Activated T-helper 17 cell treated with anti-CD3 and anti-CD28 coated beads, Interleukin-2, amount 50 U/mL, for 72 hours (primary cell): ENCODE results near the gene ELOVL7. TPM values are rescaled to one million over a fixed set of nuclear protein-coding genes. Genes with fewer than 3 reads are reported as not detected.
"Not testable (repeated sequence)": the region's sequence is repeated elsewhere in the genome, so short reads cannot be mapped to it uniquely, and the experiment has no call there.

Source experiments
- ATAC-seq: fragments of 150-1000 bp; cut with Tn5 transposase; replicated peaks from 2 replicates; pipeline ENCODE4 v1.10.0; 2021; ENCODE audit warnings: mild to moderate bottlenecking, moderate library complexity
- H3K27ac Mint-ChIP-seq: one replicate; pipeline ENCODE4 v1.8.0; 2022; ENCODE audit warnings: mixed read lengths
- H3K27me3 Mint-ChIP-seq: one replicate; pipeline ENCODE4 v1.8.0; 2022; ENCODE audit warnings: mixed read lengths
- H3K36me3 Mint-ChIP-seq: one replicate; pipeline ENCODE4 v1.8.0; 2022; ENCODE audit warnings: low read depth, mild to moderate bottlenecking, mixed read lengths
- H3K4me1 Mint-ChIP-seq: one replicate; pipeline ENCODE4 v1.8.0; 2022; ENCODE audit warnings: mixed read lengths
- H3K4me3 Mint-ChIP-seq: one replicate; pipeline ENCODE4 v1.8.0; 2022; ENCODE audit warnings: mild to moderate bottlenecking, mixed read lengths
- H3K9me3 Mint-ChIP-seq: one replicate; pipeline ENCODE4 v1.8.0; 2022; ENCODE audit warnings: mixed read lengths
- total RNA-seq, 2 donors: library from RNA; stranded (reverse); gene quantifications; one replicate each; pipeline ENCODE4 v1.2.3, GENCODE V29; 2022

Gene ELOVL7
- under 1 TPM; 0.24 to 0.41 TPM for total RNA-seq

- H3K27ac Mint-ChIP-seq, result no peak within 1 kb of the TSS
- ATAC-seq, result peak; percentile 77
- no peaks in the 10 kb centered on the region for H3K36me3 Mint-ChIP-seq
- peak within 1 kb of the TSS; percentile 52 for H3K4me3 Mint-ChIP-seq
- peaks cover 52% of the 10 kb centered on the region for H3K27me3 Mint-ChIP-seq
- H3K4me1 Mint-ChIP-seq, result peaks cover 4% of the 10 kb centered on the region
- H3K9me3 Mint-ChIP-seq, result no peaks in the 10 kb centered on the region
Measured at GRCh38 chr5:60843936-60844905, at the start of gene ELOVL7. Gene ELOVL7, minus strand, starts transcription at chr5:60844269. Its CDS starts 56,872 bp downstream, at chr5:60787397.

DNA sequence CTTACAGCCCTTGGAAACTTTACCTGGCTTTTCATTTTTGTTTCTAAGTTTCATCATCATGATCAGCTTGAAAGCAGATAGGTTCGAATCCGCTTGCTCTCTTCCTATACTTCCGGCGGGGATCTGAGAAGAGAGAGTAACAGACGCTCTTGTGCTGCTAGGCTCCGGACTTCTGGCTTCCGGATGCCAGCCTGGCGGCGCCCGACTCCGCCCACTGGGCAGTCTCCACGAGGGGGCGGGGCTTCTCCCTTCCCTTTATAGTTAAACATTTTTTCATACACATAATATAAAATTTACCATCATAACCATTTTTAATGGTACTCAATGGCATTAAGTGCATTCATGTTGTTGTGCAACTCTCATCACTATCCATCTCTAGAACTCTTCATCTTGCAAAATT, 49.5 kb upstream of the ELOVL7 start:
- Mint-ChIP-seq H3K4me1 (no peaks in the 10 kb centered on the region), H3K36me3 (peaks cover 43% of the 10 kb centered on the region), H3K4me3 (no peak overlapping the region), H3K9me3 (no peaks in the 10 kb centered on the region), H3K27ac (no peak overlapping the region), H3K27me3 (no peaks in the 10 kb centered on the region)
- no peak for ATAC-seq

GRCh38 chr5:60891667-60892066, 47.6 kb upstream of the ELOVL7 start:
- Mint-ChIP-seq H3K4me1 (no peaks in the 10 kb centered on the region), H3K27ac (no peak overlapping the region), H3K27me3 (no peaks in the 10 kb centered on the region), H3K4me3 (no peak overlapping the region), H3K36me3 (peaks cover 28% of the 10 kb centered on the region), H3K9me3 (no peaks in the 10 kb centered on the region)
- no peak for ATAC-seq

DNA sequence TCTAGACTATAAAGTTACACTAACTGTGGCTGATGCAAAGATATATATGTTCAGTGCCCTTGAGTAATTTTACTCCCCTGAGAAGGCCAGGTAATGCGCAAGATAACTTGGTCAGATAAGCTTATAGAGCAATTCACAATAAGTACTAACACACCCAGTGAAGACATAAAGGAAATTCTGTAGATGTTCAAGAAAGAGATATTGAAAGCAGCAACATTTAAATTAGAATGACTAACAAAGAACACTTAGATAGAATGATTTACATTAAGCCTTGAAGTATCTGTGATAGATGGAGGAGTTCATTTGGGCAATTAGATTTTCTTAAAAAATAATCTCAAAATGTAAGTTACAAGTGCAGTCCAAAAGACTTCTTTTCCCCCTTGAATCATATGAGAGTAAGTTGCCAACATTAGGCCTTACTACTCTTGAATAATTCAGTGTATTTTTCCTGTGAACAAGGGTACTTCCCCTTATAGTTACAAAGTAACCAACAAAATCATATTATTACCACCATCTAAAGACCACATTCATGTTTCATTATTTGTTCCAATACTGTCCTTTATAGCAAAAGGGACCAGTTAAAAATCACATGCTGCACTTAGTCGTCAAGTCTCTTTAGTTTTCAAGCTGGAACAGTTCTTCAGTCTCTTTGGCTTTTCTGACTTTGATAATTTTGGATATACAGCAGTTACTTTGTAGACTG, 44.4 kb upstream of the ELOVL7 start:
- Mint-ChIP-seq H3K4me1 (no peaks in the 10 kb centered on the region), H3K27me3 (no peaks in the 10 kb centered on the region), H3K27ac (no peak overlapping the region), H3K4me3 (no peak overlapping the region), H3K9me3 (no peaks in the 10 kb centered on the region), H3K36me3 (peaks cover 14% of the 10 kb centered on the region)
- ATAC-seq, result peak; percentile 19

DNA sequence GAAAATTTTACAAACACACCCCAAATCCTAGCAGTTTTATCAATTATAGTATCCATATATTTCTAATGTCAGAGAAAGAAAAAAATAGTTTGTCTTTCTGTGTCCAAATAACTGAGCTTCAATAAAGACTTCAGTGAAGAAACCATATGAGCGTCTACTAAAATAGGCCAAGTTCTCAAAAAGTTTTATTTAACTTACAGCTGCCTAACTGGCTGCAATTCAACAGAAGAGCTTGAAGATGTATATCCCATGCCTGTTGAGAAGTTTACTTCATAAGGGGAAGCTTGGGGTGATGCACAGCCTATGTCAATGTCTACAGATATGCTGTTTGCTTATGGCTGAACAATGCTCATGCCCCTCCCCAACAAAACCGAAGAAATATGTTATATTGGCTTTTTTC, 43.7 kb upstream of the ELOVL7 start:
- no peaks in the 10 kb centered on the region for H3K9me3 Mint-ChIP-seq
- no peaks in the 10 kb centered on the region for H3K4me1 Mint-ChIP-seq
- H3K36me3 Mint-ChIP-seq, result peaks cover 10% of the 10 kb centered on the region
- ATAC-seq, result no peak
- no peak overlapping the region for H3K4me3 Mint-ChIP-seq
- H3K27me3 Mint-ChIP-seq, result no peaks in the 10 kb centered on the region
- H3K27ac Mint-ChIP-seq, result no peak overlapping the region

DNA sequence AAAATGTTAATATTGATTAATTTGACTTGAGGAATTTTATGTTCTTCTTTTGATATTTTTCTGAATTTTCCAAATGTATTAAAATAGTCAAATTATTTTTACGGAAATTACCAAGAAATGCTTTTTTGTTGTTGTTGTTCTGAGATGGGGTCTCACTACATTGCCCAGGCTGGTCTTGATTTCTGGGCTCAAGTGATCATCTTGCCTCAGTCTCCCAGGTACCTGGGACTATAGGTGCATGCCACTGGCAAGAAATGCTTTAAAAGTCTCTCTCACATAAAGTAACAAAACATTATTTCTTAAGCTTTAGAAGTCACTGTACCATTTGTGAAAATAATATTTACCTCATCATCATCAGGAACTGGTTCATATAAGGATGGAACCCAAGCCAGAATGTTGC, 43.0 kb upstream of the ELOVL7 start:
- ATAC-seq, result no peak
- no peak overlapping the region for H3K27ac Mint-ChIP-seq
- H3K27me3 Mint-ChIP-seq, result no peaks in the 10 kb centered on the region
- H3K36me3 Mint-ChIP-seq, result peaks cover 10% of the 10 kb centered on the region
- no peak overlapping the region for H3K4me3 Mint-ChIP-seq
- H3K9me3 Mint-ChIP-seq, result no peaks in the 10 kb centered on the region
- no peaks in the 10 kb centered on the region for H3K4me1 Mint-ChIP-seq

DNA sequence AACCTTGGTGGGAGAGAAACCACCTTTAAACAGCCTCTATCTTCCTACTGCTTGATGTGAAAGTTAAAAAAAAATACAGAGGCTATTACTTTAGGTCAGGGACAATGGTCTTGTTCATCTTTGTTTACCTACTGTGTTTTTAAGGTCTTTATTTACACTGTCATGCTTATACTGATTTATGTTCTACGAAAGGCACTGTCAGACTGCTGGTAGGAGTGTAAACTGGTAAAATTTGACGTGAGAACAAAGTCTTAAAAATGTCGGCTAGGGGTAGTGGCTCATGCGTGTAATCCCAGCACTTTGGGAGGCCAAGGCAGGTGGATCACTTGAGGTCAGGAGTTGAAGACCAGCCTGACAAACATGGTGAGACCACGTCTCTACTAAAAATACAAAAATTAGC, 42.1 kb upstream of the ELOVL7 start:
- Mint-ChIP-seq H3K27ac (no peak overlapping the region), H3K4me1 (no peaks in the 10 kb centered on the region), H3K9me3 (no peaks in the 10 kb centered on the region), H3K36me3 (peaks cover 10% of the 10 kb centered on the region), H3K4me3 (no peak overlapping the region), H3K27me3 (no peaks in the 10 kb centered on the region)
- no peak for ATAC-seq

DNA sequence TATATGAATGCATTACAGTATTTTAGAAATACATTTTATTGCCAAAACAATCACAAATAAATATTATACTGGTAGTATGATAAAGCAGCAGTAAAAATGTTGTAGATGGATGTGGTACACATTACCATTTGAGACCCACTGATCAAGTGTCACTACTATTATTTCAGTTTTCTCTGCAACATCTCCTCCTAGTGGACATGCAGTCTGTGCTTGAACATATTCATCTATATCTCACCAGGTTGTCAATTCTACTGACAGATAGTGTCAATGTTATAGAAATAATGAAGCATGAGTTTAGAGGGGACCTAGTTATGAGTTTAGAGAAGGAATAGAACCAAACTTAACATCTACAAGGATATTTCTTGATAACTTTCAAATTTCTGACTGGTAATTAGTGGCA, 39.2 kb upstream of the ELOVL7 start:
- H3K27me3 Mint-ChIP-seq, result no peaks in the 10 kb centered on the region

GRCh38 chr5:60872892-60873291, 28.8 kb upstream of the ELOVL7 start:
- ATAC-seq, result no peak
- H3K4me3 Mint-ChIP-seq, result no peak overlapping the region
- peaks cover 11% of the 10 kb centered on the region for H3K36me3 Mint-ChIP-seq
- H3K4me1 Mint-ChIP-seq, result no peaks in the 10 kb centered on the region
- peaks cover 10% of the 10 kb centered on the region for H3K9me3 Mint-ChIP-seq
- no peak overlapping the region for H3K27ac Mint-ChIP-seq
- no peaks in the 10 kb centered on the region for H3K27me3 Mint-ChIP-seq

More for the DNA sequence above, 39.2 kb upstream of the ELOVL7 start:
- Mint-ChIP-seq H3K27ac (no peak overlapping the region), H3K9me3 (peaks cover 5% of the 10 kb centered on the region), H3K36me3 (peaks cover 10% of the 10 kb centered on the region), H3K4me1 (no peaks in the 10 kb centered on the region), H3K4me3 (no peak overlapping the region)
- ATAC-seq, result no peak

DNA sequence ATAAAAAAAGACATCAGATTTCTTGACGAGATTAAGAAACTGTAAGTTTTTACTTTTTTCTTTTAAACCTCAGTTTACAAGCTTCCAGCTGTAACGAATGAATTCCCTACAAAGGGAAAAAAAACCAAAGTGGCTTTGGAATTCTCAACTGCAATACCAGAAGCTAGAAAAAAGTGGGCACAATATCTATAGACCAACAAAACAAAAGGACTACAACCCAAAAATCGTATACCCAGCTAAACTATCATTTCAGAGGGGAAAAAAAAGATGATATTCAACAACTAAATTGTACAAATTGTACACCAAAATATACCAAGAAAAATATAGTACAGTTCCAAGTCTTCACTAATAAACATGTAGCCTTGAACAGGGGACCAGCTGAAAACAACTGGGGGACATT, 26.8 kb upstream of the ELOVL7 start:
- Mint-ChIP-seq H3K27ac (no peak overlapping the region), H3K4me3 (no peak overlapping the region), H3K36me3 (peaks cover 11% of the 10 kb centered on the region), H3K9me3 (peaks cover 10% of the 10 kb centered on the region), H3K4me1 (no peaks in the 10 kb centered on the region), H3K27me3 (no peaks in the 10 kb centered on the region)
- no peak for ATAC-seq

DNA sequence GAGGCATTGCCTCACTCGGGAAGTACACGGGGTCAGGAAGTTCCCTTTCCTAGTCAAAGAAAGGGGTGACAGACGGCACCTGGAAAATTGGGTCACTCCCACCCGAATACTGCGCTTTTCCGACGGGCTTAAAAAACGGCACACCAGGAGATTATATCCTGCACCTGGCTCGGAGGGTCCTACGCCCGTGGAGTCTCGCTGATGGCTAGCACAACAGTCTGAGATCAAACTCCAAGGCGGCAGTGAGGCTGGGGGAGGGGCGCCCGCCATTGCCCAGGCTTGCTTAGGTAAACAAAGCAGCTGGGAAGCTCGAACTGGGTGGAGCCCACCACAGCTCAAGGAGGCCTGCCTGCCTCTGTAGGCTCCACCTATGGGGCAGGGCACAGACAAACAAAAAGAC, 16.5 kb upstream of the ELOVL7 start:
- H3K36me3 Mint-ChIP-seq, ATAC-seq, H3K27me3 Mint-ChIP-seq, H3K4me1 Mint-ChIP-seq, H3K27ac Mint-ChIP-seq, H3K4me3 Mint-ChIP-seq, H3K9me3 Mint-ChIP-seq: not testable (repeated sequence)

GRCh38 chr5:60856066-60856465, 12.0 kb upstream of the ELOVL7 start:
- Mint-ChIP-seq H3K4me3 (no peak overlapping the region), H3K27me3 (no peaks in the 10 kb centered on the region), H3K4me1 (no peaks in the 10 kb centered on the region), H3K27ac (no peak overlapping the region), H3K36me3 (no peaks in the 10 kb centered on the region), H3K9me3 (no peaks in the 10 kb centered on the region)
- ATAC-seq, result no peak

DNA sequence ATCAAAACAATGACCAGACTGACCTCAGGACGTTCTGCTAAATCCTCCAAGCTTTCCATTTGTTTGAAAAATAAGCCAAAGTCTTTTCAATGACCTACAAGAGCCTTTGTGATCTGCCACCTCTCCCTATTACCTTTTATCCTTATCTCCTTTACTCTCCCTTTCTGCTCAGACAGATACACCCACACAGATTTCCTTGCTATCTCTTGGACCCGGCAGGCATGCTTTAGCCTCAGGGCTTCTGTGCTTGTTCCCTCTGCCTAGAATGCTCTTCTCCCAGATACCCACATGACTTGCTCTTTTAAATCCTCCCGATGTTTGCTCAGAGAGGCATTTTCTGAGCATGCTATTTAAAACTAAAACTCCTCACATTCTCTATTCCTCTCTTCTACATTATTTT, 8.9 kb upstream of the ELOVL7 start:
- Mint-ChIP-seq H3K27ac (no peak overlapping the region), H3K4me3 (no peak overlapping the region), H3K27me3 (no peaks in the 10 kb centered on the region), H3K4me1 (no peaks in the 10 kb centered on the region), H3K36me3 (no peaks in the 10 kb centered on the region), H3K9me3 (no peaks in the 10 kb centered on the region)
- no peak for ATAC-seq

GRCh38 chr5:60852317-60852716, 8.2 kb upstream of the ELOVL7 start:
- H3K4me3 Mint-ChIP-seq, result no peak overlapping the region
- H3K27me3 Mint-ChIP-seq, result no peaks in the 10 kb centered on the region
- no peaks in the 10 kb centered on the region for H3K9me3 Mint-ChIP-seq
- no peak for ATAC-seq
- no peaks in the 10 kb centered on the region for H3K36me3 Mint-ChIP-seq
- no peak overlapping the region for H3K27ac Mint-ChIP-seq
- H3K4me1 Mint-ChIP-seq, result no peaks in the 10 kb centered on the region

DNA sequence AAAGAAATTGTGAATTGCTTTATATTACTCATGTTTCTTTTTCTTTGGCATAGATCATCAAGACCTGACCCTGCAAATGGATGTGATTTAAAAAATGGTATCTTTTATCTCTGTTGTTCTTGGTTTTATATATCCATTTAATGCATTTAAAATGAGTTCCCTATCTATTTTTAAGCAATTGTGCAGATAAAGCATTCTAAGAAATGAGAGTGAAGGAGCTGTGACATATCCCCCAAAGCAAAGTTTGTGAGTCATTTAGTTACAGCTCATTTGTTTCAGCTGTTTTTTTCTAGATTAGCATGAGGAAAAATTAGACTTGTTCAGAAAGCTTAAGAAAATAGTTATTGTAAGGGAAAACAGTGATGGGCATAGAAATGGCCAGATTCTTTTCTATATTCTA, 7.6 kb upstream of the ELOVL7 start:
- Mint-ChIP-seq H3K9me3 (no peaks in the 10 kb centered on the region), H3K27me3 (peaks cover 2% of the 10 kb centered on the region)

More for the DNA sequence above, 7.6 kb upstream of the ELOVL7 start:
- no peaks in the 10 kb centered on the region for H3K4me1 Mint-ChIP-seq
- H3K36me3 Mint-ChIP-seq, result no peaks in the 10 kb centered on the region
- no peak overlapping the region for H3K4me3 Mint-ChIP-seq
- H3K27ac Mint-ChIP-seq, result no peak overlapping the region
- no peak for ATAC-seq
